ENCODE results near the gene FRMPD4.
"Not testable (repeated sequence)": the region's sequence is repeated elsewhere in the genome, so short reads cannot be mapped to it uniquely, and the experiment has no call there.

The FRMPD4 gene

GRCh38 chrX:12138361-12139313 is at the start of gene FRMPD4:
FRMPD4 (plus strand) TSS chrX:12138473; CDS start chrX:12138972, 499 bp downstream.
- no peak for DNase-seq

- no peak for DNase-seq
Observed at GRCh38 chrX:12089740-12090139, 48.5 kb upstream of the FRMPD4 start.

- DNase-seq = no peak
Observed at GRCh38 chrX:12113321-12113720, 25.0 kb upstream of the FRMPD4 start.

- no peak for DNase-seq
Observed at GRCh38 chrX:12115377-12115776, 22.9 kb upstream of the FRMPD4 start.

- no peak for DNase-seq
Observed at GRCh38 chrX:12118134-12118533, 20.1 kb upstream of the FRMPD4 start.

GRCh38 chrX:12128017-12128416 is 10.3 kb upstream of the FRMPD4 start:
- no peak for DNase-seq

- DNase-seq = no peak
Observed at GRCh38 chrX:12137951-12138360, 317 bp upstream of the FRMPD4 start.

GRCh38 chrX:12139934-12140611 is 1.8 kb downstream of the FRMPD4 start:
- DNase-seq = no peak

- DNase-seq = no peak
Observed at GRCh38 chrX:12141511-12141910, 3.2 kb downstream of the FRMPD4 start.

- no peak for DNase-seq
Observed at GRCh38 chrX:12142661-12143060, 4.4 kb downstream of the FRMPD4 start.

- no peak for DNase-seq
Observed at GRCh38 chrX:12145402-12145801, 7.1 kb downstream of the FRMPD4 start.

- no peak for DNase-seq
Observed at GRCh38 chrX:12149670-12150407, 11.6 kb downstream of the FRMPD4 start.

- DNase-seq = no peak
Observed at GRCh38 chrX:12153317-12153716, 15.0 kb downstream of the FRMPD4 start.

- DNase-seq = no peak
Observed at GRCh38 chrX:12153741-12154140, 15.5 kb downstream of the FRMPD4 start.

GRCh38 chrX:12159799-12160198 is 21.5 kb downstream of the FRMPD4 start:
- DNase-seq = no peak

- DNase-seq = no peak
Observed at GRCh38 chrX:12162420-12162819, 24.1 kb downstream of the FRMPD4 start.

- not testable (repeated sequence) for DNase-seq
Observed at GRCh38 chrX:12164180-12164579, 25.9 kb downstream of the FRMPD4 start.

GRCh38 chrX:12170755-12171154 is 32.5 kb downstream of the FRMPD4 start:
- no peak for DNase-seq

GRCh38 chrX:12174358-12174757 is 36.1 kb downstream of the FRMPD4 start:
- DNase-seq = no peak

GRCh38 chrX:12197030-12197429 is 58.8 kb downstream of the FRMPD4 start:
- no peak for DNase-seq

- no peak for DNase-seq
Observed at GRCh38 chrX:12206413-12206812, 68.1 kb downstream of the FRMPD4 start.

- no peak for DNase-seq
Observed at GRCh38 chrX:12210196-12210815, 72.0 kb downstream of the FRMPD4 start.

- DNase-seq = no peak
Observed at GRCh38 chrX:12210971-12211370, 72.7 kb downstream of the FRMPD4 start.

Measured in stimulated activated CD4-positive, alpha-beta T cell treated with anti-CD3 and anti-CD28 coated beads, Interleukin-15, amount 100 ng/mL, for 24 hours (primary cell).